IPS DF 4.7 (cell line): ENCODE data around the gene FETUB.

Experiments
- DNase-seq: peaks from one replicate; pipeline ENCODE4 v3.0.0-alpha.2; 2013; ENCODE audit warnings: low spot score; ENCODE audit errors: extremely low read depth

FETUB gene, protein sequence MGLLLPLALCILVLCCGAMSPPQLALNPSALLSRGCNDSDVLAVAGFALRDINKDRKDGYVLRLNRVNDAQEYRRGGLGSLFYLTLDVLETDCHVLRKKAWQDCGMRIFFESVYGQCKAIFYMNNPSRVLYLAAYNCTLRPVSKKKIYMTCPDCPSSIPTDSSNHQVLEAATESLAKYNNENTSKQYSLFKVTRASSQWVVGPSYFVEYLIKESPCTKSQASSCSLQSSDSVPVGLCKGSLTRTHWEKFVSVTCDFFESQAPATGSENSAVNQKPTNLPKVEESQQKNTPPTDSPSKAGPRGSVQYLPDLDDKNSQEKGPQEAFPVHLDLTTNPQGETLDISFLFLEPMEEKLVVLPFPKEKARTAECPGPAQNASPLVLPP

DNA sequence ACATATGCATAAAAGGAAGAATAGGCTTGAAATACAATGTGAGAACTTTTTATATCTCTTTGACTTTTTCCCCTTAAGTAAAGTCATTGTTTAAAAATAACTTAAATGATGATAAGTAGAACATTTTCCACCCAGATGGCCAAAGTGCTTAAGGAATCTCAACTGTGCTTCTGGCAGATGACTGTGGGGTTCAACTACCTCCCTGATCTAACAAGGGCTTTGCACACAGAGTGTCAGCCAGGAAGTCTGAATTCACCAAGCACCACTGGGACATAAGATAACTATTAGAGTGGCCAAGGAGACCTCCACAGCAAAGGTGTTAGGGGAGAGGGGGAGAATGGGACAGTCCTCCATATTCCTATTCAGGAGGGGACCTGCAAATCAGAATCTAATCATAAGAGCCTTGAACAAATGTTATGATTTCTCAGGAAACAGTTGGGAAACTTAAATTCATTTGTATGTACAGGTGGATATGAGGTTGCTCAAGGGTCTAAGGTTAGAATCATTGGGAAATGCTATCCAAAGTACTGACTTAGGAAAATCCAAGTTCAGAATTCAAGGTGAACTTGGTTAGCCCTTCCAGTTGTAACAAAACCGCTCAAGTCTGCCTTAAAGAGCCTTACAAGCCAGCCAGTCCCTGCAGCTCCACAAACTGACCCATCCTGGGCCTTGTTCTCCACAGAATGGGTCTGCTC lies at the start of gene FETUB:
Gene FETUB (plus strand): TSS at position 622 of the 695 bp plus-strand sequence. CDS start 62 bp downstream, at position 684.
- DNase-seq: no peak

DNA sequence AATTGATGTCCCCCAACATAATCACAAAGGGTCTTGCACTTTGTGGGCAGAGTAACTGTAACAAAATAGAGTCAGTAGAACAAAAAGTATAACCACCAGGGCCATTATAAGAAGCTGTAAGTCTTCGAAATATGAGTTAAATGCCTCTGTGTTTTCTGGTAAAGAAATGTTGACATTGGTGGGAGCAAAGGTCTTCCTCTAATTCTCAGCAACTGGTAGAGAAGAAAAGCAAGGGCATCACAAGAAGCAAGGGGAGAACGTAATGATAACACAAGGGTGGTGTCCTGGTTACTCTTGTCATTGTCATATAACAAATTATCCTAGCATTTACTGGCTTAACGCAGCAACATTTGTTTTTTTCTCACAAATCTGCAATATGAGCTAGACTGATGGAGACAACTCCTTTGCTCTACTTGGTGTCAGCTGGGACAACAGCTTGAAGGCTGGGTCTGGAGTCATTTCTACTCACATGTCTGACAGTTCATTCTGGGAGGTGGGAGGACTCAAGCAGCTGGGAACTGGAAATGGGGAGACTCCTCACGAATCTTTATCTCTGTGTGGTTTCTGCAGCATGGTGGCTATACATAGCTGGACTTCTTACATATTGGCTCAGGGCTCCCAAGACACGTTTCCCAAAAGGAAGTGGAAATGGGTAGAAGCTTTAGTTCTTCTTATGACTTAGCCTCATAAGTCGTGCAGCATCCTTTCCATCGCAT lies 49.5 kb upstream of the FETUB start:
- no peak for DNase-seq

DNA sequence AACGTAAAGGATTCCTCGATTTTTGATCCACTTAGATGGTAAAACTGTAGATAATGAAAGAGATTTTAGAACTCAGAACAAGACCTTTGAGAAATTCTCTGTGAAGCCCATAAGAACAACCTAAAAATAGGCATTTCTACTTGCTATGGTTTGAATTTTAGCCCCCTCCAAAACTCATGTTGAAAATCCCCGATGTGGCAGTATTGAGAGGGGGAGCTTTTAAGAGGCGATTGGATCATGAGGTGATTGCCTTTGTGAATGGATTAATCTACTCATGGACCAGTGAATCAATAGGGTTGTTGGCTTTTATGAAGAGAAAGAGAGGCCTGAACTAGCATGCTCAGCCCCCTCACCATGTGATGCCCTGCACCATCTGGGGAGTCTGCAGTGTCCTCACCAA lies 47.5 kb upstream of the FETUB start:
- DNase-seq: no peak

DNA sequence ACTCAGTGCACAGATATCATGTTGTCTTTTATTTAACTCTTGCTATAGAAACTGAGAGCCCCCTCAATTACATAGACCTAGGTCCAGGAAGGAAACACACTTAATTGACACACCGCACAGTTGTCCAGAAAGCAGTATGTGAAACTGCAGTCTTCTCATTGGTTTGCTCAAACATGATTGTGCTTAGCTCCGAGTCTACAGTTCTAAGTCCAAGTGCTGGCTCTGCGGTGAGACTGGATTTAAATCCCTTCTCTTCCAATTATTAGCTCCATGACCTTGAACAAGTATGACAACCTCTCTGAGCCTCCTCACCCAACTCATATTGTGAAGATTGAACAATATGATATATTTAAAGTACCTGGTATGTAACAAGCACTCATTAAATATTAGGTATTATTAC lies 46.3 kb upstream of the FETUB start:
- DNase-seq: no peak

DNA sequence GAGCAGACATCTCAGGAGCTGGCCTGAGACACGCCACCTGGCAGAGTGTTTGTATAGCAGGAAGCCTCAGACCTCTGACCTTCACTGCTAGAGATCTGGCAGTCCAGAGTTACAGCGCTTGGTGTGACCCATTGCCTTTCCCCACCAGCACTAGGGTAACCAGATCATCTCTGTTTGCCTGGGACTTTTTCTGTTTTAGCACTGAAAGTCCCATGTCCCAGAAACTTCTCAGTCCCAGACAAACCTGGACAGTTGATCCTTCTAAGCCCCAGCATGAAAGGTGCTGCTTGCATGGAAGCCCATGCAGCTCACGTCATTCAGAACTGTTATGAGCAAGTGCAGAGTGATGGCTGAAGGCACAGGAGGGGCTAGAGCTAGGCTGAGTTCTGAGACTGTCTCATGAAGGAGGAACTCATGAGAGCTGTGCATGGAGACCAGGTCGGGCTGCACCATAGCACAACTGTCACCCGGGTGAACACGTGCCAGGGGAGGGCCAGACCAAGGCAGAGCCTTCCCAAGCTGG lies 45.5 kb upstream of the FETUB start:
- DNase-seq: no peak

DNA sequence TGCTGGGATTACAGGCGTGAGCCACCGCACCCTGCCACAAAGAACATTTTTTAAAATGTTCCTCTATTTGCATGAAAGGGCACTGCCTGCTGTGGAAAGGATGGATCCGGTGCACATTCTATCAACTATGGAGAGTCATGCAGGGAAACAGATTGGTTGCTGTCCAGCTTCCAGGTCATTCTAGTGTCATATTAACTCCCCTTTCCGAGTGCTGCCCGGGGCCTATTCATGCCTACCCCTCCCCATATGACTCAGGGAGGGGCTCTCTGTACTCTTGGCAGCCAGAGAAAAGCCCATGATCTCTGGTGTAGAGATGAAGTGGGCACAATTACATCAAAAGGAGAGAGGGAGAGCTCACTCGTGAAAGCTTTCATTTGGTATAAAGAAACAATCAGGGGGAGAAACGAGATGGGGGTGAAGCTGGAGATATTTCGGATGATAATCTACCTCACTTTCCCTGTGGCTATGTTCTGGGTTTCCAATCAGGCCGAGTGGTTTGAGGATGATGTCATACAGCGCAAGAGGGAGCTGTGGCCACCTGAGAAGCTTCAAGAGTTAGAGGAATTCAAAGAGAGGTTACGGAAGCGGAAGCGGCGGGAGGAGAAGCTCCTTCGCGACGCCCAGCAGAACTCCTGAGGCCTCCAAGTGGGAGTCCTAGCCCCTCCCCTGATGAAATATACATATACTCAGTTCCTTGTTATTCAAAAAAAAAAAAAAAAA lies 43.5 kb upstream of the FETUB start:
- no peak for DNase-seq

DNA sequence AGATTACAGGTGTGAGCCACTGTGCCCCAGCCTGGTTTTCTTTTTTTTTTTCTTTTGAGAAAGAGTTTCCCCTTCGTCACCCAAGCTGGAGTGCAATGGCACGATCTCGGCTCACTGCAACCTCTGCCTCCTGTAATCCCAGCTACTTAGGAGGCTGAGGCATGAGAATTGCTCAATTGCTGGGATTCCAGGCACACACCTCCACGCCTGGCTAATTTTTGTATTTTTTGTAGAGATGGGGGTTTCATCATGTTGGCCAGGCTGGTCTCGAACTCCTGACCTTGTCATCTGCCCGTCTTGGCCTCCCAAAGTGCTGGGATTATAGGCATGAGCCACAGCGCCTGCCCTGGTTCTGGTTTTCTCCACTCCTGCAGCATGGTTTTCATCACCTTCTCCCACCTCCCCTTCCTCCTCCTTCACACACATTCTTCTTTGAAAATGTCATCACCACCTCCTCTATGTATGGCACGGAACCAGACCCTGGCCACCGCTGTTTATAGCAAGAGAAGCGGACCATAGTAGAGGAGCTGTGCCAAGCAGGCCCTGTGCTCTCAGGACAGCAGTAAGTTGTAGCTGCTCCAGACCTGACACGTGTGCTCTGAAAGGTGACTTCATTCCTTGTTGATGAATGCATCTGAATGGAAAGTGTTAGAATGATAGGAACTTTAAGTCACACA lies 42.0 kb upstream of the FETUB start:
- DNase-seq: no peak

DNA sequence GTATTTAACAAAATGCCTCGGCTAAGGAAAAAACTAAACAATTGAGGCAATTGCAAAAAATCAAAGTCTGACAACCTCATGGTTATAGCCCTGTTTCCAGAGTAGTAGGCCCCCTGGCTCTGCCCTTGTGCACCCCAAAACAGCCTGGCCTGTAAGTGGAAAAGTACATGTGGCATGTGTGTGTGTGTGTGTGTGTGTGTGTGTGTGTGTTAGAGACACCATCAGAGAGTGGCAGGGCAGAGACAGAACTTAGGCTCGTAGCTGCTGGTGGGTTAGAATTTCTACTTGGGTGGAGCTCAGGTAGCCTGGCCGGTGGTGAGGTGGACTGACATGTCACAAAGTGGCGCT lies 41.4 kb upstream of the FETUB start:
- DNase-seq: no peak

DNA sequence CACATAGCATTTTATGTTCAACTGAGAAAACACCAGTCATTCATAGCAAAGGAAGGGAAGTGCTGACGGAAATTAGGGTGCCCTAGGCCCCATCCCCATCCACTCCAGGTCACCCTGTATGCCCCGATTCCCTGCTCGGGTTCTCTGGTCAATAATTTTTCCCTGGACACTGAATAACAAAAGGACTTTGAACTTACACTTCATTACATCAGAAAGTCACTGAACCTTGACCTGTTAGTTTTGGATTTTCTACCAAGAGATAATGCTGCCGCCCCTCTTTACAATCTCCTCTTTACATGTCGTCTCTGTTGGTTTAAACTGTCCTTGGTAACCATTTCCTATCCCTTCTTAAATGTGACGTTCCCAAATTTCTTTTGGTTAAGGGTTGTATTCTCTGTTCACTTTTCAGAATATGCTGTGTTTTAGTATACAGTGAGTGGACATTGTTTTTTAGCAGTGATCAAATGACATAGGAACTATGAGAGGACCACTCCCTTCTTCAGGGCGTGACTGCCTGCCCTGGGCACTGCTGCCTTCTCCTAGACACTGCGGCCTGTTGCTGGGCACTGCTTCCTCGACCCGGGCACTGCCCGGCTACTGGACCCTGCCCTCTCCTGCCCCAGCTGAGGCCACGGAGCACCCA lies 40.9 kb upstream of the FETUB start:
- DNase-seq: no peak

DNA sequence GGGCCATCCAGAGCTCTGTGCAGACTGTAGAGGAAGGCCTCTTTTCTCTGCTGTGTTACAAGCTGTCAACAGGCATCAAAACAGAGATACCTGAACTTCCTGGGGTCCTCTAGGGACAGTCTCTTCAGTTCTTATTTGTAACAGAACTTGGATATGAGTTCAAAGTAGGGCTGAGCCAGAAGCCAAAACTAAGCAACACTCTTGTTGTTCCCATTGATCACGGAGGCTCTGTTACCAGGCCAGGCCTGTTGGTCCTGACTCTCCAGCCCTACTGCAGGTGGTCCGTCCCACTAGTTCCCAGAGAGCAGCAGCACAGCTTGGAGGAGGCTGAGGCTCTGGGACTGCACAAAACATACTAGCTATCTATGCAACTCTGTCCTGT lies 40.4 kb upstream of the FETUB start:
- no peak for DNase-seq

DNA sequence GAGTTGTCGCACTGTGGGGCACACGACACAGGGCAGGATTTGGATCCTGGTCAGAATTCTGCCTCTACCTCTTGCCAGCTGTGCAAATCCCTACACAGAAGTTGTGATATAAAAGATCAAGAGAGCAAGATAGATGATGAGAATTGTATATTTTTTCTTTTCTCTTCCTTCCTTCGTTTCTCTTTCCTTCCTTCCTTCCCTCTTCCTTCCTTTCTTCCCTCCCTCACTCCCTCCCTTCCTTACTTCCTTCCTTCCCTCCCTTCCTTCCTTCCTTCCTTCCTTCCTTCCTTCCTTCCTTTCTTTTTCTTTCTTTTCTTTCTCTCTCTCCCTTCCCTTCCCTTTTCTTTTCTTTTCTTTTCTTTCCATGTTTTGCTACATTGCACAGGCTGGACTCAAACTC lies 39.3 kb upstream of the FETUB start:
- DNase-seq: no peak

DNA sequence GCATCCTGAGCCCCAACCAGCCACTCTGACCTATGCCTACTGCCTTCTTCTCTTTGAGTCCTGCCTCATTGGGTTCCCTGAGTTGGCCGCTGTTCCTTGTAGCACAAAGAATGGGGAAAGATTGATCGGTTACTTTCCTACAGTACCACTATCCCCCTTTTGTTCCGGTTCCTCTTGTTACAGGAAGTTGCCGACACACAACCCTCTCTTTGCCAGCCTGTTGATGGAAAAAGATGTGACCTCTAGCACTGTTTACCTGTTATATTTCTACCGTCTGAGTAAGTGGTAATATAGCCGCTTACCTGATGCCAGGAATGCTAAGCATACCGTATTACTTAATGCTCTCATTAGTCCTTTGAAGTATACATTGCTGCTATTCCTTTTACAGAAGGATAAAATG lies 37.0 kb upstream of the FETUB start:
- DNase-seq: no peak

DNA sequence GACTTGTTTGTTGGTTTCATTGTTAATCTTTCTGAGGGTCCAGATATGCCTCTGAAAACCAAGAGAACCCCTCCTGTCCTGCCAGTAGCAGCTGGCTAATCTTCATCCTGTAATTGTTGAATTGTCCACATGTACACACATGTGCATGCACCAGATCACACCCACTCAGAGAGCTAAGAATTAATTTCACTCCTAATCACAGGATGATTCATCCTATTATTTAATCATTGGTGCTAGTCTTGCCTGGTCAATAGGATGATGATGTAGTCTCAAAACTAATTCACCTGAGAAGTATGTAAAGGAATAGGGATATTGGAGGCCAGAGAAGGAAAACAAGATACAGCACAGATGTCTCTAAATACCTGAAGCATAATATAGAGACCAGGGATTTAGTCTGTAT lies 35.1 kb upstream of the FETUB start:
- DNase-seq: no peak

DNA sequence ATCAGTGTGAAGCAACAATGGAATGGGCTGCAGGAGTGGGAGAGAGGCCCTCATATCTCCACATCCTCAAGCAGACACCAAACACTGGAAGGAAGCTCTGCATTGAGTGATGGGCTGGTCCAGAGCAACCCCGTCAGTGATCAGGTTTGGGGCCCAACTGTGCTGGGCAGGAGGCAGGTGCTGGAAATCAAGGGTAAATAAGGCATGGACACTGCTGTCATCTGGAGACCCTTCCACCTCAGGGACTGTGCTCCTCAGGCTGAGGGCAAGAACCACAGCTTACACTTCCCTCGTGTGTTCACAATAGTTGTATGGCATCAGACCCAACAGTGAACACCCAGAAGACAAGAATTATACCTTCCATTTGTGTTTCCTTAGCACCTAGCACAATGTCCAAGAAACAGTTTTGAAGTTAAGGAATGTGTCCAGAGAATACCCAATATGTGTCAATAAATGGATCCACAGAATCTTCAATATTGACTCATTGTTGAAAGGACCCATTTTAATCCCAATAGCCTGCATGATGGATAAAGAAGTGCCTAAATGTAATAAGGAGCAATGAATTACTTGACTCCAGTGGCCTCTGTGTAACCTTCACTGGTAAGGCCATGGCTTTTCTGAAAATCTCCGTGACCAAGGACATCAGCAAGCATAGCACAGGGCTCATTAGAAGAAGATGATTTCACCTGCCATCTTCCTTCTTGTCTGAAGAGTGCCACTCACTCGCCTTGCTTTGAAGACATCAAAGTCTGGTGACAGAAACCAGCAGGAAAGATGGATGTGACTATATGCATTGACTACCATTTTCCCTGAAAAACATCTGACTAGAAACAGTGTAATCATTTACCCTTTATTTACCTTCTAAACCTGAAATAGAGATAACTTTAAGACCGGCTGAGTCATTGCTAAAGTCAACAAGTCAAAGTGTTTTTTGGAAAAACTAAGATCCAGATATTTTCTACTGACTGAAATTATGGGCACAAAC lies 34.3 kb upstream of the FETUB start:
- DNase-seq: no peak

DNA sequence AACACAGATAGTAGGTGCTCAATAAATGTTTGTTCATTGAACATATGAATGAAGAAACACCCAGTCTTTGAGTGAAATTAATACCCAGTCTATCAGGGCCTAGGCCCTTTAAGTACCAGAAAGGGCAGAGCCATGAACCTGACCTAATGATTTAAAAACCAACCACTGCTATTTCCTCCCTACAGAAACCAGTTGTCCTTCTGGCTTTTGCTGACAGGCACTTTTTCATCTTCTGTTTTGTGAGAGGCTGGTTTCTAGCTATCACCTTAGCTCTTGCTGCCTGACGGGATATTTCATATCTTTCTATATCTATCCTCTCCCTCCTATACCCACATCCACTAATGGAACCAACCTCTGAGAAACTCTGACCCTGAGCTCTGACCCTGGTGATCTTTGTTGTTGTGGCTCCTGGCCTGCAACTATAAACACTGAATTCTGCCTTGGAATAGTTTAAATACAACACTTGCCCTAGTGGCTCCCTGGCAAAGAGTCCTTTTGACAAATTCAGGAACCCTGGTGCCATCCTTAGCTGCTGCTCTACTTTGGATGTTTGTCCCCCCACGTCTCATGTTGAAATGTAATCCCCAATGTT lies 31.5 kb upstream of the FETUB start:
- no peak for DNase-seq

DNA sequence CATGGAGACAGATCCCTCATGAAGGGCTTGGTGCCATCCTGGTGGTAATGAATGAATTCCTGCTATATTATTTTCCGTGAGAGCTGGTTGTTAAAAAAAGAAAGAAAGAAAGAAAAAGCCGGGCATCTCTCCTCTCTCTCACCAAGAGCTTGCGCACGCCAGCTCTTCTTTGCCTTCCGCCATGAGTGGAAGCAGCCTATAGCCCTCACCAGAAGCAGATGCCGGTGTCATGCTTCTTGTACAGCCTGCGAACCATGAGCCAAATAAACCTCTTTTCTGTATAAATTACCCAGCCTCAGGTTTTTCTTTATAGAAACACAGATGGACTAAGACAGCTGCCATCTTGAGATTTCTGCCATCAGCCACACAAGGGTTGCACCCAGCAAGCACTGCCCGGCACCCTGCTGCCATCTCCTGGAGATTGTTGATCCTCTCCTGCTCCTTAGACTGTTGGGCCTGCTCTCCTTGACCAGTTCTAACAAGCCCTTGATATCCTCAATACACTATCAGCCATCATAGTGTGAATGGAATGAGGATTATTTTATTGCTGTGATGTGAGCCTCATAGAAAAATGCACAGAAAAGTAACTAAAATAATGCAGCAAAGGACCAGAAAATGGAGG lies 30.8 kb upstream of the FETUB start:
- DNase-seq: no peak

DNA sequence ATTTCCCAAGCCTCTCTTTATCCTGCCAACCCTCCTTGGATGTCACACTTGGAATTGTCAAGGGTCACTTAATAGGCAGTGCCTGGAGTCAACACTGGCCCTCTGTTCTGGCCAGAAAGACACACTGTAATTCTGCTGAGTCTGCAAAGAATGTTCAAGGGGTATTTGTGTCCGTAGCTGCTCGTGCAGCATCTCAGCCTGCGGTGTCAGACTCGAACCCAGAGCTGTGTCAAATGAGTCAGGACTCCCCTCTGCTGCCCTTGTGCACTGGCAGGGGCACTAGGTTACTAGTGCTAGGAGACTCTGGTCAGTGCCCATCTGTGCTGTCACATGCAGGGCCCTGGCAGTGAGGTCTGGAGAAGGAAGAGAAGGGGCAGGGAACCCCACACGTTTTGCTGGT lies 28.1 kb upstream of the FETUB start:
- DNase-seq: no peak
